H9 (cell line): ENCODE data around the gene TLE4. TPM values are rescaled to one million over a fixed set of nuclear protein-coding genes. Genes with fewer than 3 reads are reported as not detected.

Experiments
- DNase-seq: peaks from one replicate; pipeline ENCODE4 v3.0.0-alpha.2; 2017
- H2AFZ ChIP-seq: one replicate; pipeline ENCODE4 v1.6.1; 2013; ENCODE audit warnings: mild to moderate bottlenecking, low read length, control low read depth, moderate library complexity
- H2AK5ac ChIP-seq: 2 replicates; pipeline ENCODE4 v1.6.1; 2013; ENCODE audit warnings: low read length, control low read depth, mixed read lengths; ENCODE audit not compliant: insufficient read length
- H2BK120ac ChIP-seq: one replicate; pipeline ENCODE4 v1.6.1; 2013; ENCODE audit warnings: low read depth, mild to moderate bottlenecking, low read length, control low read depth, inconsistent platforms; ENCODE audit not compliant: poor library complexity, severe bottlenecking
- H2BK12ac ChIP-seq: 2 replicates; pipeline ENCODE4 v1.6.1; 2013; ENCODE audit warnings: low read length, control low read depth, mixed read lengths, low read depth; ENCODE audit not compliant: insufficient read length
- H2BK15ac ChIP-seq: 2 replicates; pipeline ENCODE4 v1.6.1; 2013; ENCODE audit warnings: low read depth, low read length, control low read depth
- H2BK20ac ChIP-seq: one replicate; pipeline ENCODE4 v1.6.1; 2013; ENCODE audit warnings: low read depth, mild to moderate bottlenecking, low read length, control low read depth, inconsistent platforms; ENCODE audit not compliant: poor library complexity, severe bottlenecking
- H2BK5ac ChIP-seq: 2 replicates; pipeline ENCODE4 v1.6.1; 2013; ENCODE audit warnings: low read length, control low read depth, mixed read lengths; ENCODE audit not compliant: insufficient read length
- H3K14ac ChIP-seq: 2 replicates; pipeline ENCODE4 v1.6.1; 2013; ENCODE audit warnings: low read length, control low read depth; ENCODE audit not compliant: insufficient read depth
- H3K18ac ChIP-seq: 2 replicates; pipeline ENCODE4 v1.6.1; 2013; ENCODE audit warnings: low read depth, mild to moderate bottlenecking, mixed read lengths, low read length, control low read depth; ENCODE audit not compliant: insufficient read length
- H3K23ac ChIP-seq: 2 replicates; pipeline ENCODE4 v1.6.1; 2013; ENCODE audit warnings: low read length, control low read depth, mixed read lengths, low read depth; ENCODE audit not compliant: insufficient read length
- H3K23me2 ChIP-seq: 2 replicates; pipeline ENCODE4 v1.6.1; 2013; ENCODE audit warnings: low read depth, mild to moderate bottlenecking, mixed read lengths, low read length, control low read depth; ENCODE audit not compliant: insufficient read length, poor library complexity, severe bottlenecking
- H3K27ac ChIP-seq: 2 replicates; pipeline ENCODE4 v1.5.1; 2013; ENCODE audit warnings: low read length, control low read depth, mixed read lengths, low read depth; ENCODE audit not compliant: insufficient read length
- H3K27me3 ChIP-seq: 2 replicates; pipeline ENCODE4 v1.6.1; 2013; ENCODE audit warnings: low read length, control low read depth, inconsistent platforms; ENCODE audit not compliant: insufficient read depth
- H3K4ac ChIP-seq: 2 replicates; pipeline ENCODE4 v1.6.1; 2013; ENCODE audit warnings: low read depth, mild to moderate bottlenecking, control low read depth, inconsistent platforms, low read length, moderate library complexity
- H3K4me1 ChIP-seq: 2 replicates; pipeline ENCODE4 v1.6.1; 2013; ENCODE audit warnings: low read length, control low read depth, inconsistent platforms; ENCODE audit not compliant: insufficient read depth
- H3K4me2 ChIP-seq: 2 replicates; pipeline ENCODE4 v1.6.1; 2013; ENCODE audit warnings: low read length, control low read depth, mixed read lengths; ENCODE audit not compliant: insufficient read length, insufficient read depth
- H3K56ac ChIP-seq: 2 replicates; pipeline ENCODE4 v1.6.1; 2013; ENCODE audit warnings: low read depth, mild to moderate bottlenecking, mixed read lengths, low read length, control low read depth; ENCODE audit not compliant: insufficient read length
- H3K79me1 ChIP-seq: 2 replicates; pipeline ENCODE4 v1.6.1; 2013; ENCODE audit warnings: low read depth, mild to moderate bottlenecking, moderate library complexity, low read length, control low read depth, inconsistent platforms; ENCODE audit not compliant: insufficient read depth, poor library complexity, severe bottlenecking
- H3K79me2 ChIP-seq: 2 replicates; pipeline ENCODE4 v1.6.1; 2013; ENCODE audit warnings: low read length, control low read depth, inconsistent platforms; ENCODE audit not compliant: insufficient read depth
- H3K9ac ChIP-seq: 2 replicates; pipeline ENCODE4 v1.6.1; 2013; ENCODE audit warnings: low read length, control low read depth, mixed read lengths; ENCODE audit not compliant: insufficient read length; ENCODE audit errors: extremely low read depth
- H3K9me3 ChIP-seq: one replicate; pipeline ENCODE4 v1.6.1; 2013; ENCODE audit warnings: low read depth, low read length, inconsistent platforms; ENCODE audit not compliant: control insufficient read depth
- H3T11ph ChIP-seq: one replicate; pipeline ENCODE4 v1.6.1; 2013; ENCODE audit warnings: mild to moderate bottlenecking, low read length, control low read depth, inconsistent platforms
- H4K20me1 ChIP-seq: one replicate; pipeline ENCODE4 v1.6.1; 2013; ENCODE audit not compliant: control insufficient read depth, insufficient read length, insufficient read depth
- H4K5ac ChIP-seq: 2 replicates; pipeline ENCODE4 v1.6.1; 2013; ENCODE audit warnings: low read depth, mild to moderate bottlenecking, mixed read lengths, low read length, control low read depth; ENCODE audit not compliant: insufficient read length
- H4K8ac ChIP-seq: replicated peaks from 2 replicates; pipeline ENCODE4 v1.6.1; 2013; ENCODE audit warnings: low read length, control low read depth, mixed read lengths, low read depth; ENCODE audit not compliant: insufficient read length
- H4K91ac ChIP-seq: 2 replicates; pipeline ENCODE4 v1.6.1; 2013; ENCODE audit warnings: low read depth, mild to moderate bottlenecking, moderate library complexity, mixed read lengths, low read length, control low read depth; ENCODE audit not compliant: insufficient read length
- H3K27ac Mint-ChIP-seq, 3 experiments: 2 replicates in 2 of 3; 3 replicates in 1 of 3; pipeline ENCODE4 v1.8.0; 2020 to 2021; ENCODE audit warnings: mixed read lengths in 3 of 3, mild to moderate bottlenecking in 1 of 3, moderate library complexity in 1 of 3
- H3K27me3 Mint-ChIP-seq: 2 replicates; pipeline ENCODE4 v1.8.0; 2021; ENCODE audit warnings: low read depth, mild to moderate bottlenecking, moderate library complexity, mixed read lengths
- H3K36me3 Mint-ChIP-seq, 3 experiments: 2 replicates in 2 of 3; 3 replicates in 1 of 3; pipeline ENCODE4 v1.8.0; 2020 to 2021; ENCODE audit warnings: low read depth in 3 of 3, mixed read lengths in 3 of 3; ENCODE audit not compliant: insufficient read depth in 1 of 3
- H3K4me1 Mint-ChIP-seq, 2 experiments: 2 replicates each; pipeline ENCODE4 v1.8.0; 2020; ENCODE audit warnings: mixed read lengths in 2 of 2
- H3K4me3 Mint-ChIP-seq, 2 experiments: 2 replicates in 1 of 2; 3 replicates in 1 of 2; pipeline ENCODE4 v1.8.0; 2020 to 2021; ENCODE audit warnings: mild to moderate bottlenecking in 2 of 2, mixed read lengths in 2 of 2, moderate library complexity in 1 of 2
- H3K9me3 Mint-ChIP-seq, 2 experiments: 2 replicates in 1 of 2; 3 replicates in 1 of 2; pipeline ENCODE4 v1.8.0; 2020; ENCODE audit warnings: mild to moderate bottlenecking in 2 of 2, mixed read lengths in 2 of 2, moderate library complexity in 1 of 2
- CTCF ChIP-seq: fragments of 200-600 bp; sonication (generic); conservative IDR thresholded peaks from 3 replicates; pipeline ENCODE4 v1.8.0; 2021; ENCODE audit warnings: antibody characterized with exemption, mild to moderate bottlenecking
- WGBS: extraction: QIAGEN DNeasy Blood & Tissue Kit; methylation state at CpG from one replicate; pipeline ENCODE4 v1.1.7; 2013; ENCODE audit warnings: missing lambda C conversion rate, low lambda C conversion rate, mixed read lengths; ENCODE audit not compliant: insufficient read length; ENCODE audit errors: extremely low coverage; 5-methylcytosine and 5-hydroxymethylcytosine counted together
- total RNA-seq: library from RNA; stranded (reverse); gene quantifications from 2 replicates; pipeline ENCODE4 v1.2.1, GENCODE V29; 2021

The TLE4 gene
- total RNA-seq, 1 experiment from 2014 or later, result 35.1 TPM

- no peak overlapping the region for H4K8ac ChIP-seq
- TF ChIP-seq CTCF, result no peak
- no peak overlapping the region for H2BK120ac ChIP-seq
- Mint-ChIP-seq H3K27me3 (no peaks in the 10 kb centered on the region; the same call in 1 of the 2 replicates), H3K27ac (no peak overlapping the region), H3K4me1 (peaks cover 0 to 9% of the 10 kb centered on the region in 2 experiments; a peak in 1 of 4 replicates), H3K4me3 (no peak overlapping the region), H3K9me3 (peaks cover 0 to 2% of the 10 kb centered on the region in 2 experiments; a peak in 2 of 5 replicates), H3K36me3 (no peaks in the 10 kb centered on the region)
- no peaks in the 10 kb centered on the region for H3K27me3 ChIP-seq
- H2BK15ac ChIP-seq, result no peak overlapping the region
- H4K5ac ChIP-seq, result no peak overlapping the region
- H3K27ac ChIP-seq, result no peak overlapping the region
- WGBS, result no CpG with 5 or more reads among the region's 1 CpG
- H4K91ac ChIP-seq, result no peak overlapping the region
- H3K9me3 ChIP-seq, result no peaks in the 10 kb centered on the region
- no peak overlapping the region for H2BK12ac ChIP-seq
- H3K23ac ChIP-seq, result no peak overlapping the region
- no peak overlapping the region for H3K9ac ChIP-seq
- H3K18ac ChIP-seq, result no peak overlapping the region
- H3K79me2 ChIP-seq, result no peaks in the 10 kb centered on the region
- H3K4me1 ChIP-seq, result no peaks in the 10 kb centered on the region
- no peak overlapping the region for H3K56ac ChIP-seq
- H3K4me2 ChIP-seq, result no peak overlapping the region
- H2BK5ac ChIP-seq, result no peak overlapping the region
- H2AFZ ChIP-seq, result no peak overlapping the region
- H2AK5ac ChIP-seq, result no peak overlapping the region
- no peak for DNase-seq
- no peak overlapping the region for H3K14ac ChIP-seq
- H3K79me1 ChIP-seq, result no peaks in the 10 kb centered on the region
- H4K20me1 ChIP-seq, result no peaks in the 10 kb centered on the region
- H3T11ph ChIP-seq, result no peak overlapping the region
- H3K4ac ChIP-seq, result no peak overlapping the region
- H2BK20ac ChIP-seq, result no peak overlapping the region
- H3K23me2 ChIP-seq, result no peaks in the 10 kb centered on the region
Measured at GRCh38 chr9:79551994-79552393, 19.8 kb upstream of the TLE4 start.
